H9 (cell line): ENCODE data around the gene TSPAN3. TPM values are rescaled to one million over a fixed set of nuclear protein-coding genes. Genes with fewer than 3 reads are reported as not detected.
A peak's percentile ranks its signal among the peaks of the same experiment; 100 is the strongest.

Experiments
- DNase-seq: peaks from one replicate; pipeline ENCODE4 v3.0.0-alpha.2; 2017
- H2AFZ ChIP-seq: one replicate; pipeline ENCODE4 v1.6.1; 2013; ENCODE audit warnings: mild to moderate bottlenecking, low read length, control low read depth, moderate library complexity
- H2AK5ac ChIP-seq: 2 replicates; pipeline ENCODE4 v1.6.1; 2013; ENCODE audit warnings: low read length, control low read depth, mixed read lengths; ENCODE audit not compliant: insufficient read length
- H2BK120ac ChIP-seq: one replicate; pipeline ENCODE4 v1.6.1; 2013; ENCODE audit warnings: low read depth, mild to moderate bottlenecking, low read length, control low read depth, inconsistent platforms; ENCODE audit not compliant: poor library complexity, severe bottlenecking
- H2BK12ac ChIP-seq: 2 replicates; pipeline ENCODE4 v1.6.1; 2013; ENCODE audit warnings: low read length, control low read depth, mixed read lengths, low read depth; ENCODE audit not compliant: insufficient read length
- H2BK15ac ChIP-seq: 2 replicates; pipeline ENCODE4 v1.6.1; 2013; ENCODE audit warnings: low read depth, low read length, control low read depth
- H2BK20ac ChIP-seq: one replicate; pipeline ENCODE4 v1.6.1; 2013; ENCODE audit warnings: low read depth, mild to moderate bottlenecking, low read length, control low read depth, inconsistent platforms; ENCODE audit not compliant: poor library complexity, severe bottlenecking
- H2BK5ac ChIP-seq: 2 replicates; pipeline ENCODE4 v1.6.1; 2013; ENCODE audit warnings: low read length, control low read depth, mixed read lengths; ENCODE audit not compliant: insufficient read length
- H3K14ac ChIP-seq: 2 replicates; pipeline ENCODE4 v1.6.1; 2013; ENCODE audit warnings: low read length, control low read depth; ENCODE audit not compliant: insufficient read depth
- H3K18ac ChIP-seq: 2 replicates; pipeline ENCODE4 v1.6.1; 2013; ENCODE audit warnings: low read depth, mild to moderate bottlenecking, mixed read lengths, low read length, control low read depth; ENCODE audit not compliant: insufficient read length
- H3K23ac ChIP-seq: 2 replicates; pipeline ENCODE4 v1.6.1; 2013; ENCODE audit warnings: low read length, control low read depth, mixed read lengths, low read depth; ENCODE audit not compliant: insufficient read length
- H3K23me2 ChIP-seq: 2 replicates; pipeline ENCODE4 v1.6.1; 2013; ENCODE audit warnings: low read depth, mild to moderate bottlenecking, mixed read lengths, low read length, control low read depth; ENCODE audit not compliant: insufficient read length, poor library complexity, severe bottlenecking
- H3K27ac ChIP-seq: 2 replicates; pipeline ENCODE4 v1.5.1; 2013; ENCODE audit warnings: low read length, control low read depth, mixed read lengths, low read depth; ENCODE audit not compliant: insufficient read length
- H3K27me3 ChIP-seq: 2 replicates; pipeline ENCODE4 v1.6.1; 2013; ENCODE audit warnings: low read length, control low read depth, inconsistent platforms; ENCODE audit not compliant: insufficient read depth
- H3K4ac ChIP-seq: 2 replicates; pipeline ENCODE4 v1.6.1; 2013; ENCODE audit warnings: low read depth, mild to moderate bottlenecking, control low read depth, inconsistent platforms, low read length, moderate library complexity
- H3K4me1 ChIP-seq: 2 replicates; pipeline ENCODE4 v1.6.1; 2013; ENCODE audit warnings: low read length, control low read depth, inconsistent platforms; ENCODE audit not compliant: insufficient read depth
- H3K4me2 ChIP-seq: 2 replicates; pipeline ENCODE4 v1.6.1; 2013; ENCODE audit warnings: low read length, control low read depth, mixed read lengths; ENCODE audit not compliant: insufficient read length, insufficient read depth
- H3K56ac ChIP-seq: 2 replicates; pipeline ENCODE4 v1.6.1; 2013; ENCODE audit warnings: low read depth, mild to moderate bottlenecking, mixed read lengths, low read length, control low read depth; ENCODE audit not compliant: insufficient read length
- H3K79me1 ChIP-seq: 2 replicates; pipeline ENCODE4 v1.6.1; 2013; ENCODE audit warnings: low read depth, mild to moderate bottlenecking, moderate library complexity, low read length, control low read depth, inconsistent platforms; ENCODE audit not compliant: insufficient read depth, poor library complexity, severe bottlenecking
- H3K79me2 ChIP-seq: 2 replicates; pipeline ENCODE4 v1.6.1; 2013; ENCODE audit warnings: low read length, control low read depth, inconsistent platforms; ENCODE audit not compliant: insufficient read depth
- H3K9ac ChIP-seq: 2 replicates; pipeline ENCODE4 v1.6.1; 2013; ENCODE audit warnings: low read length, control low read depth, mixed read lengths; ENCODE audit not compliant: insufficient read length; ENCODE audit errors: extremely low read depth
- H3K9me3 ChIP-seq: one replicate; pipeline ENCODE4 v1.6.1; 2013; ENCODE audit warnings: low read depth, low read length, inconsistent platforms; ENCODE audit not compliant: control insufficient read depth
- H3T11ph ChIP-seq: one replicate; pipeline ENCODE4 v1.6.1; 2013; ENCODE audit warnings: mild to moderate bottlenecking, low read length, control low read depth, inconsistent platforms
- H4K20me1 ChIP-seq: one replicate; pipeline ENCODE4 v1.6.1; 2013; ENCODE audit not compliant: control insufficient read depth, insufficient read length, insufficient read depth
- H4K5ac ChIP-seq: 2 replicates; pipeline ENCODE4 v1.6.1; 2013; ENCODE audit warnings: low read depth, mild to moderate bottlenecking, mixed read lengths, low read length, control low read depth; ENCODE audit not compliant: insufficient read length
- H4K8ac ChIP-seq: replicated peaks from 2 replicates; pipeline ENCODE4 v1.6.1; 2013; ENCODE audit warnings: low read length, control low read depth, mixed read lengths, low read depth; ENCODE audit not compliant: insufficient read length
- H4K91ac ChIP-seq: 2 replicates; pipeline ENCODE4 v1.6.1; 2013; ENCODE audit warnings: low read depth, mild to moderate bottlenecking, moderate library complexity, mixed read lengths, low read length, control low read depth; ENCODE audit not compliant: insufficient read length
- H3K27ac Mint-ChIP-seq, 3 experiments: 2 replicates in 2 of 3; 3 replicates in 1 of 3; pipeline ENCODE4 v1.8.0; 2020 to 2021; ENCODE audit warnings: mixed read lengths in 3 of 3, mild to moderate bottlenecking in 1 of 3, moderate library complexity in 1 of 3
- H3K27me3 Mint-ChIP-seq: 2 replicates; pipeline ENCODE4 v1.8.0; 2021; ENCODE audit warnings: low read depth, mild to moderate bottlenecking, moderate library complexity, mixed read lengths
- H3K36me3 Mint-ChIP-seq, 3 experiments: 2 replicates in 2 of 3; 3 replicates in 1 of 3; pipeline ENCODE4 v1.8.0; 2020 to 2021; ENCODE audit warnings: low read depth in 3 of 3, mixed read lengths in 3 of 3; ENCODE audit not compliant: insufficient read depth in 1 of 3
- H3K4me1 Mint-ChIP-seq, 2 experiments: 2 replicates each; pipeline ENCODE4 v1.8.0; 2020; ENCODE audit warnings: mixed read lengths in 2 of 2
- H3K4me3 Mint-ChIP-seq, 2 experiments: 2 replicates in 1 of 2; 3 replicates in 1 of 2; pipeline ENCODE4 v1.8.0; 2020 to 2021; ENCODE audit warnings: mild to moderate bottlenecking in 2 of 2, mixed read lengths in 2 of 2, moderate library complexity in 1 of 2
- H3K9me3 Mint-ChIP-seq, 2 experiments: 2 replicates in 1 of 2; 3 replicates in 1 of 2; pipeline ENCODE4 v1.8.0; 2020; ENCODE audit warnings: mild to moderate bottlenecking in 2 of 2, mixed read lengths in 2 of 2, moderate library complexity in 1 of 2
- CTCF ChIP-seq: fragments of 200-600 bp; sonication (generic); conservative IDR thresholded peaks from 3 replicates; pipeline ENCODE4 v1.8.0; 2021; ENCODE audit warnings: antibody characterized with exemption, mild to moderate bottlenecking
- WGBS: extraction: QIAGEN DNeasy Blood & Tissue Kit; methylation state at CpG from one replicate; pipeline ENCODE4 v1.1.7; 2013; ENCODE audit warnings: missing lambda C conversion rate, low lambda C conversion rate, mixed read lengths; ENCODE audit not compliant: insufficient read length; ENCODE audit errors: extremely low coverage; 5-methylcytosine and 5-hydroxymethylcytosine counted together
- total RNA-seq: library from RNA; stranded (reverse); gene quantifications from 2 replicates; pipeline ENCODE4 v1.2.1, GENCODE V29; 2021

Gene TSPAN3
- total RNA-seq, 1 experiment from 2014 or later: 117 TPM

GRCh38 chr15:77064063-77064462 lies 6.8 kb downstream of the TSPAN3 start:
- H3K79me1 ChIP-seq: no peaks in the 10 kb centered on the region
- no peak overlapping the region for H2BK20ac ChIP-seq
- no peak for DNase-seq
- no peak overlapping the region for H3K4me3 Mint-ChIP-seq
- H2BK120ac ChIP-seq: no peak overlapping the region
- H3K79me2 ChIP-seq: peaks cover 10% of the 10 kb centered on the region; the same call in 1 of the 2 replicates
- H3K9ac ChIP-seq: no peak overlapping the region
- no peak overlapping the region for H2AK5ac ChIP-seq
- no peak overlapping the region for H3K27ac ChIP-seq
- WGBS: no CpG with 5 or more reads among the region's 2 CpGs
- peak overlapping the region in 1 of 3 experiments; percentile 32; a peak in 1 of 7 replicates for H3K27ac Mint-ChIP-seq
- H3K23ac ChIP-seq: no peak overlapping the region
- H2BK12ac ChIP-seq: no peak overlapping the region
- no peak overlapping the region for H3K4ac ChIP-seq
- TF ChIP-seq CTCF: no peak
- H3K14ac ChIP-seq: no peak overlapping the region
- no peaks in the 10 kb centered on the region for H3K9me3 Mint-ChIP-seq
- no peak overlapping the region for H4K5ac ChIP-seq
- H4K91ac ChIP-seq: no peak overlapping the region
- H2BK15ac ChIP-seq: no peak overlapping the region
- H3K56ac ChIP-seq: no peak overlapping the region
- no peaks in the 10 kb centered on the region for H3K9me3 ChIP-seq
- no peaks in the 10 kb centered on the region for H3K23me2 ChIP-seq
- no peak overlapping the region for H3K18ac ChIP-seq
- no peaks in the 10 kb centered on the region for H3K27me3 ChIP-seq
- H3K27me3 Mint-ChIP-seq: no peaks in the 10 kb centered on the region
- no peak overlapping the region for H2AFZ ChIP-seq
- no peak overlapping the region for H2BK5ac ChIP-seq
- H4K20me1 ChIP-seq: no peaks in the 10 kb centered on the region
- no peaks in the 10 kb centered on the region for H3K4me1 ChIP-seq
- H3T11ph ChIP-seq: no peak overlapping the region
- H3K4me1 Mint-ChIP-seq: peaks cover 31 to 42% of the 10 kb centered on the region in 2 experiments
- no peak overlapping the region for H4K8ac ChIP-seq
- no peak overlapping the region for H3K4me2 ChIP-seq
- peaks cover 2 to 8% (median 4%) of the 10 kb centered on the region in 3 experiments; a peak in 5 of 7 replicates for H3K36me3 Mint-ChIP-seq
